IMR-90 (cell line): ENCODE data around the gene SURF2. TPM values are rescaled to one million over a fixed set of nuclear protein-coding genes. Genes with fewer than 3 reads are reported as not detected.

Source experiments
- ATAC-seq: fragments of 200-7000 bp; cut with Tn5 transposase; 2 replicates; pipeline ENCODE4 v1.9.1; 2020; ENCODE audit warnings: low read depth, mild to moderate bottlenecking, moderate library complexity
- BruUV-seq: library from RNA; stranded (reverse); fragments of 400-500 nt; replicated peaks from 2 replicates; lab custom pipeline; 2021; lab: Mats Ljungman, UMichigan
- CTCF ChIA-PET: fragments of 300-600 bp; formaldehyde crosslinking; extraction: SDS; loops from one replicate; lab custom pipeline; 2021; ENCODE audit warnings: antibody characterized with exemption; lab: Yijun Ruan, JAX
- POLR2A ChIA-PET: fragments of 300-600 bp; sonication (Branson Sonifier 250); formaldehyde crosslinking; loops from one replicate; lab custom pipeline; 2022; ENCODE audit warnings: antibody characterized with exemption; ENCODE audit not compliant: unreplicated experiment; lab: Charles Lee
- DNase-seq: peaks from one replicate; pipeline ENCODE4 v3.0.0; 2013
- H2AFZ ChIP-seq: replicated peaks from 2 replicates; pipeline ENCODE3; 2013; ENCODE audit warnings: low read length, mild to moderate bottlenecking; ENCODE audit not compliant: poor library complexity
- H2AK5ac ChIP-seq: 2 replicates; pipeline ENCODE4 v1.6.1; 2013; ENCODE audit warnings: low read depth, low read length, inconsistent platforms
- H2AK9ac ChIP-seq: replicated peaks from 2 replicates; pipeline ENCODE3; 2013; ENCODE audit warnings: mild to moderate bottlenecking, low read depth, low read length, moderate library complexity; ENCODE audit not compliant: poor library complexity
- H2BK120ac ChIP-seq: 2 replicates; pipeline ENCODE4 v1.6.1; 2013; ENCODE audit warnings: low read depth, low read length, inconsistent platforms
- H2BK15ac ChIP-seq: 3 replicates; pipeline ENCODE4 v1.6.1; 2013; ENCODE audit warnings: low read depth, low read length, inconsistent platforms
- H2BK20ac ChIP-seq: 2 replicates; pipeline ENCODE4 v1.6.1; 2013; ENCODE audit warnings: low read depth, mild to moderate bottlenecking, inconsistent platforms, low read length, moderate library complexity
- H2BK5ac ChIP-seq: 2 replicates; pipeline ENCODE4 v1.6.1; 2013; ENCODE audit warnings: mild to moderate bottlenecking, low read depth, low read length, inconsistent platforms; ENCODE audit not compliant: poor library complexity, severe bottlenecking
- H3K14ac ChIP-seq: replicated peaks from 2 replicates; pipeline ENCODE4 v1.6.1; 2013; ENCODE audit warnings: low read depth, low read length, inconsistent platforms
- H3K18ac ChIP-seq: 2 replicates; pipeline ENCODE4 v1.6.1; 2013; ENCODE audit warnings: low read depth, low read length, control low read depth
- H3K23ac ChIP-seq: 2 replicates; pipeline ENCODE4 v1.6.1; 2013; ENCODE audit warnings: low read depth, low read length, inconsistent platforms
- H3K27ac ChIP-seq: 2 replicates; pipeline ENCODE4 v1.5.1; 2013; ENCODE audit warnings: mild to moderate bottlenecking, control low read depth, low read length; ENCODE audit not compliant: insufficient read depth
- H3K27me3 ChIP-seq: 2 replicates; pipeline ENCODE4 v1.6.1; 2013; ENCODE audit warnings: low read length; ENCODE audit not compliant: control insufficient read depth, insufficient read depth
- H3K36me3 ChIP-seq: 2 replicates; pipeline ENCODE4 v1.6.1; 2013; ENCODE audit warnings: low read length, mixed read lengths; ENCODE audit not compliant: control insufficient read depth, insufficient read depth
- H3K4ac ChIP-seq: 2 replicates; pipeline ENCODE4 v1.6.1; 2013; ENCODE audit warnings: low read depth, low read length, inconsistent platforms
- H3K4me1 ChIP-seq: 2 replicates; pipeline ENCODE4 v1.6.1; 2013; ENCODE audit warnings: low read length, mixed read lengths; ENCODE audit not compliant: control insufficient read depth, insufficient read depth
- H3K4me2 ChIP-seq: 2 replicates; pipeline ENCODE4 v1.6.1; 2013; ENCODE audit warnings: low read depth, mild to moderate bottlenecking, control low read depth, low read length, moderate library complexity
- H3K4me3 ChIP-seq: 2 replicates; pipeline ENCODE4 v1.5.1; 2013; ENCODE audit warnings: low read depth, mild to moderate bottlenecking, control low read depth, low read length, moderate library complexity; ENCODE audit not compliant: insufficient read depth
- H3K56ac ChIP-seq: 2 replicates; pipeline ENCODE4 v1.6.1; 2013; ENCODE audit warnings: low read length, inconsistent platforms; ENCODE audit not compliant: insufficient read depth; ENCODE audit errors: extremely low read depth
- H3K79me1 ChIP-seq, 2 experiments: 2 replicates each; pipeline ENCODE4 v1.6.1; 2013; ENCODE audit warnings: low read length in 2 of 2, inconsistent platforms in 1 of 2, low read depth in 1 of 2
- H3K9ac ChIP-seq: 2 replicates; pipeline ENCODE4 v1.6.1; 2013; ENCODE audit warnings: low read depth, low read length, control low read depth
- H3K9me1 ChIP-seq: 2 replicates; pipeline ENCODE4 v1.6.1; 2013; ENCODE audit warnings: low read length, inconsistent platforms; ENCODE audit not compliant: insufficient read depth
- H3K9me3 ChIP-seq: 2 replicates; pipeline ENCODE4 v1.6.1; 2013; ENCODE audit warnings: low read length; ENCODE audit not compliant: control insufficient read depth, insufficient read depth
- H4K20me1 ChIP-seq: 2 replicates; pipeline ENCODE4 v1.6.1; 2013; ENCODE audit warnings: low read length, inconsistent platforms; ENCODE audit not compliant: insufficient read depth
- H4K5ac ChIP-seq: 2 replicates; pipeline ENCODE4 v1.6.1; 2013; ENCODE audit warnings: mild to moderate bottlenecking, low read depth, low read length, control low read depth
- H4K8ac ChIP-seq, 2 experiments: 2 replicates each; pipeline ENCODE4 v1.6.1; 2013; ENCODE audit warnings: low read depth in 2 of 2, low read length in 2 of 2, control low read depth in 1 of 2, inconsistent platforms in 1 of 2
- H4K91ac ChIP-seq: 2 replicates; pipeline ENCODE4 v1.6.1; 2013; ENCODE audit warnings: low read depth, low read length, inconsistent platforms; ENCODE audit not compliant: insufficient read depth
- BHLHE40 ChIP-seq: fragments of 150-350 bp; IDR thresholded peaks from 2 replicates; pipeline ENCODE4 v1.6.1; 2016; ENCODE audit warnings: mild to moderate bottlenecking, low read depth, low read length
- CEBPB ChIP-seq: IDR thresholded peaks from 2 replicates; pipeline ENCODE4 v1.6.1; 2012; ENCODE audit warnings: low read depth, low read length, improper control_type of control experiment
- CHD1 ChIP-seq: IDR thresholded peaks from 2 replicates; pipeline ENCODE4 v1.6.1; 2012; ENCODE audit warnings: low read depth, low read length, improper control_type of control experiment
- CTCF ChIP-seq: conservative IDR thresholded peaks from 2 replicates; pipeline ENCODE4 v1.5.1; 2012; ENCODE audit warnings: mild to moderate bottlenecking, low read depth, low read length, improper control_type of control experiment
- ELK1 ChIP-seq: fragments of 150-350 bp; IDR thresholded peaks from 2 replicates; pipeline ENCODE4 v1.6.1; 2016; ENCODE audit warnings: low read depth, mild to moderate bottlenecking, low read length, moderate library complexity, borderline replicate concordance
- FOS ChIP-seq: fragments of 150-350 bp; IDR thresholded peaks from 2 replicates; pipeline ENCODE4 v1.6.1; 2016; ENCODE audit warnings: low read depth, low read length
- MAFK ChIP-seq: IDR thresholded peaks from 2 replicates; pipeline ENCODE4 v1.6.1; 2012; ENCODE audit warnings: low read depth, low read length, improper control_type of control experiment
- MAZ ChIP-seq: IDR thresholded peaks from 2 replicates; pipeline ENCODE4 v1.6.1; 2012; ENCODE audit warnings: low read depth, mild to moderate bottlenecking, low read length, improper control_type of control experiment, moderate library complexity, borderline replicate concordance
- POLR2A ChIP-seq: IDR thresholded peaks from 2 replicates; pipeline ENCODE4 v1.6.1; 2012; ENCODE audit warnings: mild to moderate bottlenecking, low read depth, low read length
- RAD21 ChIP-seq: IDR thresholded peaks from 2 replicates; pipeline ENCODE4 v1.6.1; 2012; ENCODE audit warnings: low read length, improper control_type of control experiment
- RCOR1 ChIP-seq: IDR thresholded peaks from 2 replicates; pipeline ENCODE4 v1.6.1; 2012; ENCODE audit warnings: mild to moderate bottlenecking, low read length, improper control_type of control experiment; ENCODE audit not compliant: insufficient replicate concordance
- RFX5 ChIP-seq: IDR thresholded peaks from 2 replicates; pipeline ENCODE4 v1.8.0; 2012; ENCODE audit warnings: low read depth, mild to moderate bottlenecking, low read length, moderate library complexity
- SMC3 ChIP-seq: fragments of 150-350 bp; IDR thresholded peaks from 2 replicates; pipeline ENCODE4 v1.6.1; 2016; ENCODE audit warnings: low read depth, mild to moderate bottlenecking, antibody characterized with exemption, low read length, moderate library complexity
- USF2 ChIP-seq: fragments of 150-350 bp; IDR thresholded peaks from 2 replicates; pipeline ENCODE4 v1.6.1; 2017; ENCODE audit warnings: mild to moderate bottlenecking, antibody characterized with exemption, low read length, low read depth
- WGBS, 2 experiments: methylation state at CpG; one replicate each; pipeline versions ENCODE4 v1.1.5 to v1.1.7; 2013; ENCODE audit warnings: missing lambda C conversion rate in 2 of 2; ENCODE audit not compliant: insufficient read length in 1 of 2; ENCODE audit errors: extremely low coverage in 2 of 2; 5-methylcytosine and 5-hydroxymethylcytosine counted together
- dilution Hi-C: fragments of 300-500 bp; cut with HindIII; formaldehyde crosslinking; loops from one replicate; pipeline ENCODE4 v1.14.3; 2018; ENCODE audit warnings: low sequenced_read_pairs; ENCODE audit not compliant: unreplicated experiment
- in situ Hi-C: fragments of 300-500 bp; cut with MboI; formaldehyde crosslinking; loops from 3 replicates; pipeline ENCODE4 v1.14.3; 2019; ENCODE audit warnings: low sequenced_read_pairs, inconsistent platforms, mixed read lengths
- intact Hi-C: fragments of 100-400 bp; cut with micrococcal nuclease; formaldehyde crosslinking; loops from 2 replicates; pipeline ENCODE4 v1.10.0; 2022
- polyA plus RNA-seq, 3 experiments: library from polyadenylated mRNA; depleted of rRNA; stranded (reverse); fragments of >200 nt; gene quantifications; 2 replicates each; pipeline ENCODE4 v1.2.3, GENCODE V29; 2012; ENCODE audit warnings: low replicate concordance in 1 of 3
- total RNA-seq: library from RNA; depleted of rRNA; stranded (reverse); fragments of >200 nt; gene quantifications from 2 replicates; pipeline ENCODE4 v1.2.3, GENCODE V29; 2012

The SURF2 gene
- total and polyA plus RNA-seq, 2 of the 4 experiments (the other 2 are of a cell fraction): 9.9 to 16.3 TPM

GRCh38 chr9:133339641-133340040, 16.7 kb upstream of the SURF2 start:
- H2AFZ ChIP-seq: no peak overlapping the region
- H2AK5ac ChIP-seq: no peak overlapping the region
- in situ Hi-C loops: no loop called here

More at GRCh38 chr9:133339641-133340040, 16.7 kb upstream of the SURF2 start:
- Histone ChIP-seq H3K14ac (no peak overlapping the region), H3K9me1 (peaks cover 6% of the 10 kb centered on the region; the same call in 1 of the 2 replicates), H2BK15ac (no peak overlapping the region), H3K23ac (no peak overlapping the region), H4K20me1 (no peaks in the 10 kb centered on the region), H3K4me3 (no peak overlapping the region), H3K18ac (no peak overlapping the region), H3K36me3 (peaks cover 51% of the 10 kb centered on the region), H2BK120ac (no peak overlapping the region), H3K27me3 (no peaks in the 10 kb centered on the region), H2AK9ac (no peak overlapping the region), H4K5ac (no peak overlapping the region), H3K27ac (no peak overlapping the region), H3K9me3 (no peaks in the 10 kb centered on the region), H3K56ac (no peak overlapping the region), H2BK20ac (no peak overlapping the region), H3K4ac (no peak overlapping the region), H3K79me1 (peaks cover 9 to 31% of the 10 kb centered on the region in 2 experiments), H3K4me1 (no peaks in the 10 kb centered on the region), H3K4me2 (no peak overlapping the region), H2BK5ac (no peak overlapping the region), H4K91ac (no peak overlapping the region), H3K9ac (no peak overlapping the region), H4K8ac (no peak overlapping the region)
- ChIA-PET CTCF (interaction anchor here (0.6 kb wide), 1 partner anchor 20 kb away, joined by 4 read pairs; no protein-coding TSS in a partner anchor), POLR2A (no interaction called here)
- DNase-seq (no peak), ATAC-seq (no peak)
- intact Hi-C loops (no loop called here), dilution Hi-C loops (no loop called here)
- 100% methylated on average over 1 of the region's 5 CpGs; no CpG with 5 or more reads in 1 of the 2 experiments for WGBS, 2 experiments
- no peak for TF ChIP-seq CEBPB
- no peak for TF ChIP-seq SMC3
- TF ChIP-seq RAD21: no peak
- no peak for TF ChIP-seq CTCF
- TF ChIP-seq MAZ: no peak
- TF ChIP-seq CHD1: no peak
- no peak for TF ChIP-seq ELK1
- no peak for TF ChIP-seq MAFK
- TF ChIP-seq POLR2A: no peak
- TF ChIP-seq USF2: no peak
- no peak for TF ChIP-seq RCOR1
- no peak for TF ChIP-seq BHLHE40
- no peak for TF ChIP-seq FOS
- no peak for TF ChIP-seq RFX5
- BruUV-seq: no TSS peak
